B cell (primary cell): ENCODE measurements around the gene TTC38.

Experiments used
- CTCF ChIP-seq: fragments of 200-600 bp; IDR thresholded peaks from one replicate; pipeline ENCODE4 v1.8.0; 2022; ENCODE audit warnings: antibody characterized with exemption, mild to moderate bottlenecking
- EZH2 ChIP-seq: IDR thresholded peaks from 2 replicates; pipeline ENCODE4 v1.6.1; 2012; ENCODE audit warnings: borderline replicate concordance, low read depth, mild to moderate bottlenecking, moderate library complexity, low read length; ENCODE audit not compliant: insufficient read depth, poor library complexity, severe bottlenecking

- no peak for TF ChIP-seq EZH2
- no peak for TF ChIP-seq CTCF
These were observed 50.8 kb downstream of the TTC38 start for GRCh38 chr22:46318576-46318975.
